Endodermal cell (in vitro differentiated cells): ENCODE data around the gene VAPB. TPM values are rescaled to one million over a fixed set of nuclear protein-coding genes. Genes with fewer than 3 reads are reported as not detected.
A peak's percentile ranks its signal among the peaks of the same experiment; 100 is the strongest.

Source experiments
- DNase-seq: peaks from one replicate; pipeline ENCODE4 v3.0.0-alpha.2; 2017
- H3K27ac ChIP-seq: 2 replicates; pipeline ENCODE4 v1.5.1; 2013; ENCODE audit warnings: mild to moderate bottlenecking, low read depth, low read length, moderate library complexity
- H3K27me3 ChIP-seq: 2 replicates; pipeline ENCODE4 v1.6.1; 2013; ENCODE audit warnings: mild to moderate bottlenecking, low read length, moderate library complexity; ENCODE audit not compliant: insufficient read depth, control insufficient read depth, poor library complexity, severe bottlenecking
- H3K36me3 ChIP-seq: 2 replicates; pipeline ENCODE4 v1.7.0; 2013; ENCODE audit warnings: mild to moderate bottlenecking, low read length, moderate library complexity; ENCODE audit not compliant: control insufficient read depth, insufficient read depth
- H3K4me1 ChIP-seq: one replicate; pipeline ENCODE4 v1.7.0; 2013; ENCODE audit warnings: low read length; ENCODE audit not compliant: control insufficient read depth, insufficient read depth
- H3K4me3 ChIP-seq: 2 replicates; pipeline ENCODE4 v1.5.1; 2013; ENCODE audit warnings: mild to moderate bottlenecking, low read length, moderate library complexity
- H3K9ac ChIP-seq: 2 replicates; pipeline ENCODE4 v1.6.1; 2013; ENCODE audit warnings: mild to moderate bottlenecking, low read length, moderate library complexity; ENCODE audit not compliant: poor library complexity, severe bottlenecking; ENCODE audit errors: extremely low read depth
- H3K9me3 ChIP-seq: 2 replicates; pipeline ENCODE4 v1.6.1; 2013; ENCODE audit warnings: mild to moderate bottlenecking, low read length, moderate library complexity; ENCODE audit not compliant: control insufficient read depth
- H3K27ac Mint-ChIP-seq: 2 replicates; pipeline ENCODE4 v1.8.0; 2020; ENCODE audit warnings: mixed read lengths
- H3K27me3 Mint-ChIP-seq: 2 replicates; pipeline ENCODE4 v1.8.0; 2021; ENCODE audit warnings: mild to moderate bottlenecking, mixed read lengths; ENCODE audit not compliant: insufficient read depth
- H3K36me3 Mint-ChIP-seq: 2 replicates; pipeline ENCODE4 v1.8.0; 2020; ENCODE audit warnings: low read depth, mixed read lengths
- H3K4me1 Mint-ChIP-seq: 2 replicates; pipeline ENCODE4 v1.8.0; 2020; ENCODE audit warnings: mixed read lengths
- H3K4me3 Mint-ChIP-seq: 2 replicates; pipeline ENCODE4 v1.8.0; 2020; ENCODE audit warnings: mild to moderate bottlenecking, moderate library complexity, mixed read lengths
- H3K9me3 Mint-ChIP-seq: 2 replicates; pipeline ENCODE4 v1.8.0; 2020; ENCODE audit warnings: mild to moderate bottlenecking, mixed read lengths
- WGBS, 2 experiments: methylation state at CpG; one replicate each; pipeline versions ENCODE4 v1.1.5 to v1.1.7; 2013; ENCODE audit warnings: missing lambda C conversion rate in 2 of 2, mixed read lengths in 1 of 2; ENCODE audit not compliant: insufficient coverage in 1 of 2, insufficient read length in 1 of 2; 5-methylcytosine and 5-hydroxymethylcytosine counted together
- total RNA-seq, 2 donors: library from RNA; stranded (reverse); fragmentation: NEBNext Ultra II Directional in 1 of 2; extraction: Animal tissue kit (Norgen Biotek cat#: 25700) in 1 of 2; gene quantifications; 2 replicates in 1 of 2; 3 replicates in 1 of 2; pipeline ENCODE4 v1.2.1, GENCODE V29; 2021
- TF ChIP-seq, protein P1 (sequence below): fragments of 200-600 bp; sonication (generic); conservative IDR thresholded peaks from 2 replicates; pipeline ENCODE4 v1.5.0; 2021; ENCODE audit warnings: antibody characterized with exemption, mild to moderate bottlenecking

The VAPB gene
- total RNA-seq, 2 donors from 2014 or later = 47.3 to 47.5 TPM

GRCh38 chr20:58388028-58388601 lies 914 bp upstream of the VAPB start:
- Mint-ChIP-seq H3K4me1 (peaks cover 19% of the 10 kb centered on the region), H3K27ac (no peak overlapping the region), H3K4me3 (no peak overlapping the region), H3K27me3 (no peaks in the 10 kb centered on the region), H3K36me3 (peaks cover 21% of the 10 kb centered on the region), H3K9me3 (peaks cover 2% of the 10 kb centered on the region)
- TF ChIP-seq, protein P1, sequence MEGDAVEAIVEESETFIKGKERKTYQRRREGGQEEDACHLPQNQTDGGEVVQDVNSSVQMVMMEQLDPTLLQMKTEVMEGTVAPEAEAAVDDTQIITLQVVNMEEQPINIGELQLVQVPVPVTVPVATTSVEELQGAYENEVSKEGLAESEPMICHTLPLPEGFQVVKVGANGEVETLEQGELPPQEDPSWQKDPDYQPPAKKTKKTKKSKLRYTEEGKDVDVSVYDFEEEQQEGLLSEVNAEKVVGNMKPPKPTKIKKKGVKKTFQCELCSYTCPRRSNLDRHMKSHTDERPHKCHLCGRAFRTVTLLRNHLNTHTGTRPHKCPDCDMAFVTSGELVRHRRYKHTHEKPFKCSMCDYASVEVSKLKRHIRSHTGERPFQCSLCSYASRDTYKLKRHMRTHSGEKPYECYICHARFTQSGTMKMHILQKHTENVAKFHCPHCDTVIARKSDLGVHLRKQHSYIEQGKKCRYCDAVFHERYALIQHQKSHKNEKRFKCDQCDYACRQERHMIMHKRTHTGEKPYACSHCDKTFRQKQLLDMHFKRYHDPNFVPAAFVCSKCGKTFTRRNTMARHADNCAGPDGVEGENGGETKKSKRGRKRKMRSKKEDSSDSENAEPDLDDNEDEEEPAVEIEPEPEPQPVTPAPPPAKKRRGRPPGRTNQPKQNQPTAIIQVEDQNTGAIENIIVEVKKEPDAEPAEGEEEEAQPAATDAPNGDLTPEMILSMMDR = no peak
- DNase-seq = no peak
- H3K4me1 ChIP-seq = peaks cover 4% of the 10 kb centered on the region
- 0 to 64% methylated on average over 1 to 3 of the region's 4 CpGs for WGBS, 2 experiments
- no peak overlapping the region for H3K9ac ChIP-seq
- no peaks in the 10 kb centered on the region for H3K27me3 ChIP-seq
- H3K36me3 ChIP-seq = peaks cover 27% of the 10 kb centered on the region
- peak overlapping the region; percentile 70 for H3K4me3 ChIP-seq
- no peak overlapping the region for H3K27ac ChIP-seq
- no peaks in the 10 kb centered on the region for H3K9me3 ChIP-seq

- H3K36me3 Mint-ChIP-seq = peaks cover 30% of the 10 kb centered on the region
- H3K27ac ChIP-seq = peak overlapping the region; percentile 80
- 1 to 3% methylated on average over 35 to 56 of the region's 56 CpGs for WGBS, 2 experiments
- H3K9me3 Mint-ChIP-seq = peaks cover 2% of the 10 kb centered on the region
- TF ChIP-seq, protein P1 = no peak
- H3K27me3 Mint-ChIP-seq = no peaks in the 10 kb centered on the region
- peak overlapping the region; percentile 93 for H3K4me3 ChIP-seq
- no peaks in the 10 kb centered on the region for H3K9me3 ChIP-seq
- H3K27me3 ChIP-seq = no peaks in the 10 kb centered on the region
- no peak for DNase-seq
- H3K4me1 ChIP-seq = peaks cover 4% of the 10 kb centered on the region
- H3K9ac ChIP-seq = peak overlapping the region; percentile 74
- peak overlapping the region; percentile 72 for H3K4me3 Mint-ChIP-seq
- peaks cover 23% of the 10 kb centered on the region for H3K4me1 Mint-ChIP-seq
- H3K36me3 ChIP-seq = peaks cover 27% of the 10 kb centered on the region
- peak overlapping the region; percentile 88 for H3K27ac Mint-ChIP-seq
Measured at GRCh38 chr20:58389324-58389967, 417 bp downstream of the VAPB start.

DNA sequence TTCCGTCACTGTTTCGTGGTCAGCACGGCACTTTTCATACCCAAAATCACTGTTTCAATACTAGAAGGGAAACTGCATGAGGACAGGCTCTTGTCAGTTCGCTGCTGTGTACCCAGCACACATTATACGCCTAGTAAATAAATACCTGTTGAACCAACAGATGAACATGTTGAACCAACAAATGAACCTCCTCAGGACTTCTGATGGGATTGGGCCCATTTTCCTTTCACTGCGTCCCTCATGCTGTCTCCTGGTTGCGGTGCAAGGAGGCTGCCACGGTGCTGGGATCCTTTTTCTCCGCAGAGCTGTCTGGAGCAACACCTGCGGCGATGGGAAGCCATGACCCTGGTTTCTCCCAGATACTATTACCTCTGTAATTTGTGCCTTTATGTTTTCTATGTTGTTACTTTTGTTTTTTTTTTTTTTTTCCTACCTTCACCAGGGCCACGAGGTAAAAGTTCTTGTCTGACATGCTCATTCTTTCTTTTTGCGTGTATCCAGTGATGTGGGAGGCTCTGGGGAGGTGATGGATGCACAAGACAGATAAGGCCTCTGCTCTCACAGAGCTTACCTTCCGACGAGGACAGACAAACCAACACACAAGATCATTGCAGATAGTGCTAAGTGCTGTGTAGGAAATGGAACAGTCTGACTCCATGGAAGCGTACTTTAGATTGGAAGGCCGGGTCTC lies 1.1 kb downstream of the VAPB start:
- Histone ChIP-seq H3K9ac (peak overlapping the region; percentile 74), H3K27me3 (no peaks in the 10 kb centered on the region), H3K4me1 (peaks cover 4% of the 10 kb centered on the region), H3K27ac (no peak overlapping the region), H3K36me3 (peaks cover 27% of the 10 kb centered on the region), H3K4me3 (peak overlapping the region; percentile 93), H3K9me3 (no peaks in the 10 kb centered on the region)
- DNase-seq = no peak
- 81 to 86% methylated on average over 10 to 17 of the region's 17 CpGs for WGBS, 2 experiments
- peak overlapping the region; percentile 81 for H3K27ac Mint-ChIP-seq
- TF ChIP-seq, protein P1 = no peak
- H3K27me3 Mint-ChIP-seq = no peaks in the 10 kb centered on the region
- H3K9me3 Mint-ChIP-seq = peaks cover 2% of the 10 kb centered on the region
- H3K36me3 Mint-ChIP-seq = peaks cover 30% of the 10 kb centered on the region
- H3K4me3 Mint-ChIP-seq = peak overlapping the region; percentile 72
- H3K4me1 Mint-ChIP-seq = peaks cover 27% of the 10 kb centered on the region
